ENCODE data around the gene HLA-F. TPM values are rescaled to one million over a fixed set of nuclear protein-coding genes. Genes with fewer than 3 reads are reported as not detected.

HLA-F gene
- total RNA-seq, 1 experiment from 2014 or later: 2.4 TPM

DNA sequence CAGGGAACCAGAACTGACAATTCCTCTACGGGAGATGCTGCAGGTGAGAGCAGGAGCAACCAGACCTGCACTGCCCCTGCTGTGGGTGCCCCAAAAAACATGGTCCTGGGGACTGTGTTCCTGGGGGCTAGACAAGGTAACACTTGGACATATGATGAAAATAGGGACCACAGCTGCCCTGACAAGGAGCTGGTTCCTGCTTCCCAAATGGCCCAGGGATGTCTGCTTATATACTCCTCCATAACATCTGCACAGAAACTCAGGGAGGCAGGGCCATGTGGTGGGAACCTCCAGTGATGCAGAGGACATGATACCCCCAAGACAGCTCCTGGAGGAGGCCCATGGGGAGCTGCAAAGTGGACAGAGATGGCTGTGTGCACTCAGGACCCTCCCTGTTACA is 19.8 kb downstream of the HLA-F start:
- no peak for DNase-seq (ENCODE audit: low read depth)

DNA sequence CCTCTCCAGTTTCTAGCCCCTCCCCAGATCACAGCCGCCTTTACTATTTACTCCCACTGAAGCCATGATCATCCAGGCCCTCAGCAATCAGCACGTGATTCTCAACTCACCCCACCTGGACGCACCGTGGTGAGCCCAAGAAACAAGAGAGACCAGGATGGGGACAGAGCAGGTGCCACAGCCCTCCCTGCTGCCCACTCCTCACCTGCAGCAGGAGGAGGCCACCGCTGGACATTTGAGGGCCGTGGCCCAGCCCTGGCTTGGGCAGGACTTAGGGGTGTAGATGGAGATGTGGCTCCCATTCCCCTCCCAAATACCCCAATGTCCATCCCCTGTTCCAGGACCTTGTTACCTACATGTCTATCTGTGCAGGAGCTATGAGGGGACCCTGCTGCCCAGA is 20.3 kb downstream of the HLA-F start:
- DNase-seq (ENCODE audit: low read depth): no peak

DNA sequence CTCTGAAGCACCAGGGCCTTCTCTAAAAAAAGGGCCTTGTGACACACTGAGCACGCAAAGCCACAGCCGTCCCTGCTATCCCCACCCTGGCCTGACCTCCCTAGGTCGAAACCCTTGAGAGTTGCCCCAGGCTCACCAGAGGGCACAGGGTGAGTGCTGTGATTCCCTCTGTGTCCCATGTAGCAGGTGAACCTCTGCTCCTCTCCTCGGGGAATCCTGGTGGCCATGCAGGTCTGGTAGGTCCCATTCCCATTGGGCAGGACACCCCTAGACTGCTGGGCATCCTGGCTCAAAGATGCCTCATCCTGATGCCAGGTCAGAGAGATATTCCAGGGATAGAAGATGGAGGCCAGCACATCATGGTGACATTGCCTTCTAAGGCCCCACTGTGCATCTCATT is 20.9 kb downstream of the HLA-F start:
- DNase-seq (ENCODE audit: low read depth): no peak

DNA sequence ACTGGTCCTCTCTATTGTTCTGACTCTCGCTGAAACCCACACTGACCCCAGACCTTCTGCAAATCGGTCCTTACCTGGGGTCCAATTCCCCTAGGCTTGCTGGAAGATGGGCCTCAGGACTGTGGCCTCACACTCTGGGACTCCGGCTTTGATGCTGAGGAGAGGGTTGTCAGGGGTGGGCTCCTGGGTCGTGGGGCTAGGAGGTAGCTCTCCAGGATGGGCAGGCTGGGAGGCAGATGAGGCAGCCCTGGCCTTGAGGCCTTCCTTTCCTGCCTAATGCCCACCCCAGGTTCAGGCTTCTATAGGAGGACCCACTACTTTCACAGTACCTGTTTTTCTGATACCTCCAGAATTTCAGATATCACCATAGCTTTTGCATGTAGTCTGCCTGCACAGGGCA is 21.4 kb downstream of the HLA-F start:
- DNase-seq (ENCODE audit: low read depth): no peak

DNA sequence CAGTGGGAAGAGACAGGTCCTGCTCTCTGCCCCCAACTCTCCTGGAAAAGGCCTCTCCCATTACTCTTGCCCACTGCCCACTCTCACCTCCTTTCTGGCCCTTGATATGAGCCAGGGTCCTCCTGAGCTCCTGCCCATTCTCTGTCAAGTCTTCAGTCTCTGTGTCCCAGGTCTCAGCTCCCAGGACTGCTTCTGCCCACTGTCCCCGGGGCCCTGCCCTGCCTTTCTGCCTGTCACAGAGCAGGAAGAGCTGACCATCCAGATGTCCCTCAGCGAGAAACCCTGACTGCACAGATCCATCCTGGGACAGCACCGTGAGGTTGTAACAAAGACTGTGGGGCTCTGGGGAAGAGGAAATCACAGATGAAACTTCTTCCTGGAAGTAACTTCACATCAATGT is 22.2 kb downstream of the HLA-F start:
- DNase-seq (ENCODE audit: low read depth): no peak

DNA sequence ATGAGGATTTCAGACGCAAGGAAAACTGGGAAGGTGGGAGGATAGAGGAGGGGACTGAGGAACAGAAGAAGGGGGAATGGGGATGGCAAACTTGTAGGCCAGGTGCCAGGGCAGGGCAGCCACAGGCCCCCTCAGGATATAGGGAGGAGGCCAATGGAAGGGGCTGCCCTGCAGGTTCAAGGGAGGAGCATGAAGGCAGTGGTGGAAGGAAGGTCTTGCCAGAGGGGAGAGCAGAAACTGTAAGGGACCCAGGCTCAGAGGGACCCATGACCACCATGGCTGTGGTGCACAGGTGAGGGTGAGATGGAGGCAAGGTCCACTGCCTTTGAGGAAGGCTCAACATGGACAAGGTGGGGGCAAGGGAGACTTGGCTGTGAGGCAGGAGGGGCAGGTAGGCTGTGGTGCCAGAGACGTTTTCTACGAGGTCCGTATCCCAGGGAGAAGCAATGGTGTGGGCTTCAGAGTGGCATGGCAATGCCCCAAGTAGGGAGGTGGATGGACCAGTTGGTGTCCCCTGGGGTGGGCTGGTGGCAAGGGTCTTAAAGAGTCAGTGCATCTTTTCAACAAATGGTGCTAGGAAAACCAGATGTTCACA is 22.7 kb downstream of the HLA-F start:
- DNase-seq (ENCODE audit: low read depth): no peak

DNA sequence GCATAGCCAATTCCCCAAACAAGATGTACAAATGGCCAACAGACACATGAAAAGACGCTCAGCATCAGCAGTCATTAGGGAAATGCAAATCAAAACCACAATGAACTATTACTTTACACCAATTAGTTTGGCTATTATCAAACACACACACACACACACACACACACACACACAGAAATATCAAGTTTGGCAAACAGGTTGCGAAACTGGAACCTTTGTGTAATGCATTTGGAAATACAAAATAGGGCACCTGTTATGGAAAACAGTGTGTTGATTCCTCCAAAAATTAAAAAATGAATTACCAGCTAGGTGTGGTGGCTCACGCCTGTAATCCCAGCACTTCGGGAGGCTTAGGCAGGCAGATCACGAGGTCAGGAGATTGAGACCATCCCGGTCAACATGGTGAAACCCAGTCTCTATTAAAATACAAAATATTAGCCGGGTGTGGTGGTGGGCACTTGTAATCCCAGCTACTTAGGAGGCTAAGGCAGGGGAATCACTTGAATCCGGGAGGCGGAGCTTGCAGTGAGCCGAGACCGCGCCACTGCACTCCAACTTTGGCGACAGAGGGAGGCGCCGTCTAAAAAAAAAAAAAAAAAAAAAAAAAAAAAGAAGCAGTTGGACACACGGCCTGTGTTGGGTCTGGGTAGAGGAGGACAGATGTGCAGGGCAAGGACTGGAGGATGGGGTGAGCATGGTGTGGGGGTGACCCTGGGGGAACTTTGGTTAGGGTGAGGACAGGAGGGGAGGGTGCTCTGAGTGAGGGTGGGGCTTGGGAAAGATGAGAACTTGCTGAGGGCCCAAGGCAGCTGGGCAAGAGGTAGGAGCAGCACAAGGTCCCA is 23.8 kb downstream of the HLA-F start:
- no peak for DNase-seq (ENCODE audit: low read depth)

DNA sequence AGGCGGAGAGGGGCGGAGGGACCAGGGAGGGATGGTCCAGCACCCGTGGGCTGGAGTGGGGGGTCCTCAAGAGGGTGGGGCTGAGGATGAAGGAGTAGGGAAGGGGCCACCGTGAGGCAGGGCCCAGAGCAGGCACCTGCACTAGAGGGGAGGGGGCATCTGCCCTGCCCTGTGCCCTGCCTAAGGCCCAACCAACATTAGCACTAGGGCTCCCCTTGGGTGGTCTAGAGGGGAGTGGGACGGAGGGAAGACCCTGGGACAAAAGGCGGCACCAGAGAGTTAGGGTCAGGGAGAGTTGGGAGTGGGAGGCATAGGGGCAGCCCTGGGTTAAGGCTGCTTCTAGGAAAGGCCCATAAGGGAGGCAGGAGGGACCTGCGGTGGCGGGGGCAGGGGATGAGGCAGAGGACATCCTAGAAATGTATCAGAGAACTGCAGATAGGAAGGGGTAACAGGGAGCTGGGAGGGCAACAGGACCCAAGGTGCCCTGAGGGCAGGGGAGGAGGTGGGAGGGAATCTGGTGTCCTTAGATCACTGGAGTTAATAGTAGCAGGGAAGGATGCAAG is 24.5 kb downstream of the HLA-F start:
- DNase-seq (ENCODE audit: low read depth): no peak

DNA sequence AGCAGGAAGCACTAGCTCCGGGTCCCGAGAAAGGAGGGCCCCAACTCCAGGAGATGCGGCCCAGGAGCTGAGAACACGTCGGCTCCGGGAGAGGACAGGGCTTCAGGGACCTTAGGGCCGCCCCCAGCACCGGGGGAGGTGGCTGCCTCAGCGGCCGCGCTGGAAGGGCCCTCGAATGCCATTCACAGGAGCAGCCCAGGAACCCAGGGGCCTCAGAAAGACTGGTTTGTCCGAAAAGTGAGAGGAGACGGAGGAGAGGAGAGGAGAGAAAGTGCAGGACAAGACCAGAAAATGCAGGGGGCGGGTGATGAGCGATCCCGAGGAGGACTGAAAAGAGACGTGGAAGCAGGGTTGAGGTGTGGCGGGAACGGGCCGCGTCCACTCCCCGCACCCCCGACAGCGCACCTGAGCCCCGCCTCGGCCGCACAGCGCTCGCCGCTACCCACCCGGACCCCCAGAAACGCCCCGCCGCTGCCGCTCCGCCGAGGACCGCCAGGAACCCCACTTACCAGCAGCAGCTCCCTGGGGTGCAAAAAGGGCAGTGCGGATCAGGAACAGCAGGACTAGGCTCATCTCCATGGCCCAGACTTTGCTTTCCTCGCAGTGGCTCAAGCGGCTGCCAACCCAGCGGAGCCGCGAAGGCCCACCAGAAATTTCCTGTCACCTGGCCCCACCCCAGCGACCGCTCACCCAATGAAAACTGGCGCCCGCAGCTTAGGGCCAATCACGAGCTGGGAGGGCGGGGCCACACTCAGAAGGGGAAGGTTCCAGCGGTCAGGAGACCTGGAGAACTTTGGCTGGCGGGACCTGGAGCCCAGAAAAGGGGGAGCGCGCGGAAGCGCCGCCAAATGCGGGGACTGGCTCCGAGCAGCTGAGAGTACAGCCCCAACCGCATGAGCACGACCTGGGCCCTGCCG is 25.4 kb downstream of the HLA-F start:
- peak; percentile 58 for DNase-seq (ENCODE audit: low read depth)

DNA sequence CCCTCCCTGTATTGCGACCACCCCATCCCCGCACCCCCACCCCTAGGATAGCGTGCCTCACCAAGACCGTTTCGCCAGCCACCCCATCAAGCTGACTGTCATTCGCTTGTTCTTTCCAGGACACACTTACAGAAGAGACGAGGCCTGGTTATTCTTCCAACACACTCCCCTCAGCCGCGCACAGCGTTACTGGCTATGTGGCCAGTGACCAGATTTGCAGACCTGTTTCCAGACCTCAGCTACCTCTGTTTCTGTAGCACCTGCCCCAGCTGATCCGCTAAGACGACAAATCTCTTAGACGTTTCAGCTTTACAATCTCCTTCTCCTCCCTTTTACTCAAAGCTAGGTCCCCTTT is 26.1 kb downstream of the HLA-F start:
- DNase-seq (ENCODE audit: low read depth): no peak

DNA sequence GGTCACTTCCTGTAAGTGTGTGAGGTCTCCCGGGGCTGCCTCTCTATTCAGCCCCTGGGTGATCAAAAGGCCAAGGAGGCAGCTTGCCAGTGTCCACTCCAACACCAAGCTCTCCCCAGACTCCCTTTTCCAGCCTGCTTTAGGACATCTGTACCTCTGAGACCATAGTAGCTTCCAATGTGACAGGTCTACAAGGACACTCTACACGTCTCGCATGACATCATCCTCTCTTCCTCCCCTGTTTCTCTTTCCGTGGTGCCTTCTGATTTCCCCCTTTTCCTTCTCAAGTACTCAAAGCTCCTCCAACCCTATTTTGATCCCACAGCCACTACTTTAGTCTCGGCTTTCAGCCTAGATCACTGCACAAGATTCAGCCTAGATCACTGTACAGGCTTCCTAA is 26.4 kb downstream of the HLA-F start:
- no peak for DNase-seq (ENCODE audit: low read depth)

DNA sequence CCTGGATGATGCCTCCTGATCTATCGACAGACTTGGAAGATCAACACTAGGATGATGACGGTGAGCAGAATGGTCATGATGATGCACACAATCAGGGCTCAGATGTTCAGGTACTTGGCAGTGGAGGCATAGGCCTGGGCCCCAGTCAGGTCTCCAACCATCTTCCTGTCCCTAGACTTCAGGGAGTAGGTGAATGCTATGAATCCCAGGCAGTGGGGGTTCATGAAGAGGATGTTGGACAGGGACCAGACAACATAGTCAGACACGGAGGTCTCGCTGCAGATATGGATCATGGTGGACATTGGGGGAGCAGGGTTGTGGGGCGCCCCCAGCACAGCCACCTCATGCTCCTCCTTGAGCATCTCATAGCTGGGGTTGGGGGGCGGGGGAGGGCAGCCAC is 27.5 kb downstream of the HLA-F start:
- no peak for DNase-seq (ENCODE audit: low read depth)

DNA sequence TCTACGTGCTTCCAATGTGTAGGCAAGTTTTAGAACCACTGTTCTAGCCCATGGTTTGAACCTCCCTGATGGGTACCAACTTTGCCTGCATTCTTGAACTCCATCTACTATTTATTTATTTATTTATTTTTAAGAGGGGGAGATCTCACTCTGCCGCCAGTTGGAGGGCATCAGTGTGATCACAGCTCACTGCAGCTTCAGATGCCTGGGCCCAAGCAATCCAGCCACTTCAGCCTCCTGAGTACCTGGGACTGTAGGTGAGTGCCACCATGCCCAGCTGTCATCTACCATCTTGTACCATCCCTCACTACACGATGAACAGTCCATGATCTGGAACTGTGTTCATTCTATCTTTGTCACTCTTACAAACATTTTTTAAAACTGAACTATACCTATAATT is 28.2 kb downstream of the HLA-F start:
- DNase-seq (ENCODE audit: low read depth): no peak

DNA sequence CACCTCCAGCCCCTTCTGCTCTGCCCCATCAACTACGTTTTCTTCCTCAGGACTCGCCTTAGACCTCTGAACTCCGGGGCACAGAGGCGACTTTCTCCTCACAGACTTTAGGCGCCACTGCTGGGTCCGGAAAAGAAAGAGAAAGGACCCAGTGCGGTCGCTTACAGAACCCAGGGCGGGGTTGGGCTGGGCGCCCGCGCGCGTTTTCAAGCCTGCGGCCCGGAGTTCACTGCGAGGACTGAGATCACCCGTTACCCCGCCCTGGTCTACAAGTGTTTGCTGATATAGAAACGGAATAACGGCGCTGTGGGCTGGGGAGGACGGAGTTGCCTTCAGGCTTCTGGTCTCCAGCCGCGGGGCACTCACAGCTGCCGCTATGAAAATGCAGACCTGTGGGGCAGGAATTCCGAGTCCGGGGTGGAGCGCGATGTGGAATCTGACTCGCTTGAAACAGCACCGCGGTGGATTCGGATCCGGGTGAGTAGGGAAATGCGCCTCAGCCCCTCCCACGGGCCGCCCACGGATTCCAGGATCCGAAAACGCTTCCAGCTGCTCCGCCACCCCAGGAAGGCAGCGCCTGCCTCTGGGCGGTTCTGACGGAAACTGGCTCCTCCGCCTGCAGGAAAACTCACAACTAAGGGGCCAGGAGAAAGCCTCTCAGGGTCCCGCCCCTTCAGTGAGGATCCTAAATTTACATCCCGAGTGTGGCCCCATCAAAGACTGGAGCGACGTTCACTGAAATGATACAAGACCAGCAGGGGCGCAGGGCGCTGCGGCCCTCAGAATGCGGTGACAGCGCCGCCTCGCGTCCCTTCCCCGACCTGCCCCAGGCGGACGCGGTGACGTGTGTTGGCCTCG is 29.4 kb downstream of the HLA-F start:
- DNase-seq (ENCODE audit: low read depth): peak; percentile 90

DNA sequence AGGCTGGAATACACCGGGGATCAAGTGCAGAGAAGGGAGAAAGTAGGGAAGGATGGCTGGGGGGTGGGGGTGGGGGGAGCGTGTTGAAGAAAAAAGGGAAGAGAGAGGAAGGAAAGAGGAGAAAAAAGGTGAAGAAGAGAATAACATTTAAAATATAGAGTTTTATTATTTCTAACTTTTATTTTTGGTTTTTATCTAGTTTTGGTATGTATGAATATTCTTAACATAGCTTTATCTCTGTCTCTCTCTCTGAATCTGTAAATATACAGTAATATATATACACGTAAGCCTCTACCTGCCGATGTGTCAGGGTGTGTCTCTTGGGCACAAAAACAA is 30.0 kb downstream of the HLA-F start:
- DNase-seq (ENCODE audit: low read depth): no peak

DNA sequence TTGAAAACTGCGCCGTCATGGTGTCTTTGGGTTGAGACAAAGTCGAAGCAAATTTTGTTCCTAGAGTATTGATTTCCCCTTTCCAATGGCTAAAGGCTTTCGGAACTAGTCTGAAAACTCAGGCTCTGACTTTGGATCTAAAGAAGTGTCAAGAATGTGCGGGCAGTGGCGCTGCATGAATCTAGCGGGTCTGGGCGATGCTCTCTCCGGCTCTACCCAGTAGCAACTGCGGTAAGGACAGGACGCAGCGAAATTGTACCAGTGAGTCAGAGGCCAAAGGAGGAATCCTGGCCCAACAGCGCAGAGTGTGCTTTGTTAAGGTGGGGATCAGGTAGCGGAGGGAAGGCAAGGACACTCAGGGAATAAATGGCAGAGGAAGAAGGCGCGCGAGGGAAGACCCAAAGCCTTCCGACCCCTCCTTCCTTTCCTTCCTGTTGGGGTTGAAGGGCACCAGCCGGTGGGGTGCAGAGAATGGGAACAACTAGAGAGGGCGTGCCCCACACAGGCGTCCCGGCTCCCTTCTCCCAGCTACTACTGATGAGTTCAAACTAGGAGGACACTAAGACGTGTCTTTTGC is 32.1 kb downstream of the HLA-F start:
- DNase-seq (ENCODE audit: low read depth): no peak

DNA sequence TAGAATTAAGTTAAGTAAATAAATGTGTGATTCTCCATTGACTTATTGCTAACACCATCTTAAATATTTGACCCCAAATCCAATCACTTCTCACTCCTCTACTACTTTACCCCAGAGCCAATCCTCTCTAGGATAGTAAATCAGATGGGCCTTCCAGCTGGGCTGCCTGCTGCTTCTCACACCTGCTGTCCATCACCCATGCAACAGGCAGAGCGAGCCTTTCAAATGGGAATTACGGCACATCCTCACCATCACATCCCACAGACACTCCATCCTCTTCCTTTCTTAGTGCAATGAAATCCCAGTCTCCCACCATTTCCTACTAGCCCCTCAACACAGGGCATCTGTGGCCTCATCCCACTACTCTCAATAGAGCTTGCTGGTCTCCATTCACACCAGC is 34.0 kb downstream of the HLA-F start:
- no peak for DNase-seq (ENCODE audit: low read depth)

DNA sequence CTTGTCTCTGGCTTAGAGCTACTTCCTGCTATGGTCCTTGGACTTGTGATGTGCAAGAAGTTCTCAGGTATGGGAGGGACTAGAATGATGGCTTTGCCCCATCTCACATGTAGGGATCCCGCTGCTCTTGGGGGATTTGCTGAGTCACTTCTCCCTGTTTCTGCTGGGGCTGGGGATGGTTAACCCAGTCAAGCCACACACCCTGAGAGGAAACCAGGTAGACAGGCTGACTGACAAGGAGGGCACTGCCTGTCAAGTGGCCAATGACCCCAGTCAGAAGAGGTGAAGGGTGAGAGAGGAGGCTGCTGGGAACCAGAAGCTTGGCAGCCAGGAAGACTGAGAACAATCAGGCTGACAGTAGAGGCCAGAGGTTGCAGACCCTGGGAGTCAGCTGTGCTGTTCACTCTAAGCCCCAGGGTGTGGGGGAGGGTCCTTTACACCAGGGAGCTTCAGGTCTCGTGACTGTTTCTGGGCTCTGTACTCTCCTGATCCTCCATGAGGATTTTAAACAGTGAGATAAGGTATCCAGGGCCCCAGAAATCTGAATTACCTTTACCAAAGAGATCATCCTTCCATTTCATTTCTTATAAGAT is 34.6 kb downstream of the HLA-F start:
- DNase-seq (ENCODE audit: low read depth): no peak

DNA sequence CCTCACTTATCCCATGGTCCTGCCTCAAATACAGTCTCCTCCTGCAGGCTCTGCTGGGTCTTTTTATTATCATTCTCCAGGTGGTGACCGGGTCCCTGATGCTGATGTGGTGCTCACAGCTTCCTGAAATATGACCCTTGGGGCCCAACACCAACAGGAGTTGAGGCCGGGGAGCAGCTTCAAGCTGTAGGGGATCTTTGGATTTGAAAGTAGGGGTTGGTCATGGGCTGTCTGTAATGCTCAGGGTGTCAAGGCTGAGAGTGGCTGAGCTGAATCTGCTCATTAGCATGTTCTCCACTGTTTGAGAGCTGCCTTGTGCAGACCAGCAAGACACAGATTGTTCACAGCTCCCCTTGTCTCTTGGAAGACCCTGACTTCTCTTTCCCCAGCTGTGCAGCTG is 35.5 kb downstream of the HLA-F start:
- DNase-seq (ENCODE audit: low read depth): no peak

DNA sequence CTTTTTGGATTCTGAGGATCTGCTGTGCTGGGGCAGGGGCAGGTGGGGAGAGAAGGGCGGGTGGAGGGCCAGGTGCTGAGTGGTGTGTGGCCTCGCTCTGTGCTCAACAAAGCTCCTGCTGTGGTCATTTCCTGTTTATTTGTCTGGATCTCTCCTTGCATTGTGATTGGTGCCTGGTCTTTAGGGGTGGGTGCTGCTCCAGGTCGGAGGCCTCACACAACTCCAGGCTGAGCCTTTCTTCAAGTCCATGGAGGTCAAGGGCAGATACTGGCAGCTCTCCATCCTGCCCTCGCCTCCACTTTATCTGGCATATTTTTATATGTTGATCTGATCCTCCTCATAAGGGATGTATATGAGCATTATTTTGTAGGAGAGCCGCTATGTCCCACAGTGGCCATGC is 36.2 kb downstream of the HLA-F start:
- no peak for DNase-seq (ENCODE audit: low read depth)

DNA sequence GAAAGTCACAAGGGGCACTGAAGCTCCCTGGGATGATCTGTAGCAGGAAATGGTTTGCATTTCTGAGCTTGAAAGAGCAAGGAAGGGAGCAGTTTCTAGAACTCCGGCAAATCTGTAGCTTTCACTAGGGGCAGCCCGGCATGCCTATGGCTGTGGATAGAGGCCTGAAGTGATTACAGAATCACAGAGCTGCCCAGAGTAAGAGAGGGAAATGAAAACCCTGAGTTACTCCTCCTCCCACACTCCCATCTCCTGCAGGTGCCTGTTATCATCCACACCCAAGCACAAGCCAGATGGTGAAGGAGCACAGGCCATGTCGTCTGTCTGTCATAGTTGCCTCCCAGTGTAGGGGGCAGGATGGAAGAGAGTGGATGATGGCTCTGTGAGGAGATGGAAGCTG is 37.1 kb downstream of the HLA-F start:
- no peak for DNase-seq (ENCODE audit: low read depth)
